HPDE6-E6E7 (cell line): ENCODE measurements around the gene GJB4.

Experiments used
- DNase-seq: peaks from one replicate; pipeline ENCODE4 v3.0.0; 2011; ENCODE audit warnings: missing footprints; ENCODE audit errors: extremely low spot score

GJB4 gene

GRCh38 chr1:34778381-34778780 is 18.8 kb downstream of the GJB4 start:
- no peak for DNase-seq

DNA sequence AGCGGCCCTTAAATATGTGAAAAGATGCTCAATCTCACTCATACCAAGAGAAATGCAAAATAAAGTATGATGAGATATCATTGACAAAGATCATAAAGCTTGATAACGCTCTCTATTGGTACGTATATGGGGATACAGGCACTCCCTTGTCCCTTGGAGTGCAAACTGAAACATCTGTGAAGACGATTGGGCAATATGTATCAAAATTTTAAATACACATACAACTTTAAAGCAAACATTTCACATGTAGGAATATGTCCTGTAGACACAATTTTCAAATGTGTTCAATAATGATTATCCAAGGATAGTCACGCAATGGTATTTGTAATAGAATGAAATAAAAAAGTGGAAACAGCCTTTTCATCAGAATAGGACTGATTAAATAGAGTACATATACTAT is 19.5 kb downstream of the GJB4 start:
- no peak for DNase-seq

- DNase-seq = peak; percentile 85
Observed at GRCh38 chr1:34779526-34779925, 20.0 kb downstream of the GJB4 start.

- DNase-seq = no peak
Observed at GRCh38 chr1:34779962-34780361, 20.4 kb downstream of the GJB4 start.

DNA sequence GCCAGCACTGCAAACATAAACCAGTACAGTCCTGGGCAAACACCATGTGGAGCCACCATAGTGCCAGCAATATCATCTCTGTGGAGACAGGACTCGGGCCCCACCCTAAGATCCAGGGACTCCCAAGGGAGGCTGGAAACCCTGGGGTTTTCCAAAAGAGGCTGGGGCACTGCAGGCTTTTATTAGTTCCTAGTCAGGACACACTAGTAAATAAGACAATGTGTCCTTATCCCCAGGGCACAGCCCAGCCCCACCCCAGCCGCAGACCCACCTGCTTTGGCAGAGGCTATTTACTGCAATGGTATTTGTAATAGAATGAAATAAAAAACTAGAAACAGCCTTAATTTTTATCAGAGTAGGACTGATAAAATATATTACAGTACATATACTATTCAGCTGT is 21.0 kb downstream of the GJB4 start:
- DNase-seq = no peak

DNA sequence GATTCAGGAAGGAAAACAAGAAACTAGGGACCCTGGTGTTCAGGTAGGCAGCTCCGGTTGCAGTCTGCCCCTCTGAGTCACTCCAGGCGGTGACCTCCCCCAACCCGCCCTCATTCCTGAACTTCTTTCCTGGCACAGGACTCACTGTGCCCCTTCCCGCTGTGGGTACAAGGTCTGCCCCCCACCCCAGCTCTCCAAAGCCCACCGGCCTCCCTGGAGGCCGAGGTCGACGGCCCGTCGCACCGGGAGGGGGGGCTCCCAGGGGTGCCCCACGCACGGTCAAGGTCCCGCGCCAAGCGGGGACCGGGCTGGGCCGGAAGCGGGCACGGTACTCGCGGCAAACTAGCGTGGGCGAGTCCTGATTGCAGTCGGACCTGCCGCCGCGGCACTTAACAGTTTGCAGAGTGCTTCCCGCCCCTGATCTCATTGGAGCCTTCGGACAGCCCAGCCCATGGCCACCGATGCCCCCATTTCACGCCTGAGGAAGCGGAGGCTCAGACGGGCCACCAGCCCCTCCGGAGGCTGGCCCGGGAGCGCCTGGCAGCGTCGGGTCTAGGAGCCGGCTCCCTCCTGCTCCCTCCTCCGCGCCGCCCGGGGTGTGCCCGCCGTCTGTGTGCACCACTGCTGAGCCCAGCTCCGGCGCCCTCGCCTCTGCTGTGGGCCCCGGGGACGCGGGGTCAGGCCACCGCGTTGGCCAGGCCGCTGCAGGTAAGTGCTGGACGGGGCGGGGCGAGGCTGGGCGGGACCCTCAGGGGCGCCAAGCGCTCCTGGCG is 21.7 kb downstream of the GJB4 start, which contains the start of gene GJB3:
Gene GJB3 (plus strand): TSS at position 144 of the 773 bp plus-strand sequence. CDS start 3,549 bp downstream, outside the sequence.
- DNase-seq = no peak

GRCh38 chr1:34781844-34782391 is 22.4 kb downstream of the GJB4 start:
- DNase-seq = peak; percentile 80

GRCh38 chr1:34784751-34785221 is 25.2 kb downstream of the GJB4 start:
- DNase-seq = no peak

GRCh38 chr1:34785231-34785874 is 25.8 kb downstream of the GJB4 start:
- DNase-seq = no peak

DNA sequence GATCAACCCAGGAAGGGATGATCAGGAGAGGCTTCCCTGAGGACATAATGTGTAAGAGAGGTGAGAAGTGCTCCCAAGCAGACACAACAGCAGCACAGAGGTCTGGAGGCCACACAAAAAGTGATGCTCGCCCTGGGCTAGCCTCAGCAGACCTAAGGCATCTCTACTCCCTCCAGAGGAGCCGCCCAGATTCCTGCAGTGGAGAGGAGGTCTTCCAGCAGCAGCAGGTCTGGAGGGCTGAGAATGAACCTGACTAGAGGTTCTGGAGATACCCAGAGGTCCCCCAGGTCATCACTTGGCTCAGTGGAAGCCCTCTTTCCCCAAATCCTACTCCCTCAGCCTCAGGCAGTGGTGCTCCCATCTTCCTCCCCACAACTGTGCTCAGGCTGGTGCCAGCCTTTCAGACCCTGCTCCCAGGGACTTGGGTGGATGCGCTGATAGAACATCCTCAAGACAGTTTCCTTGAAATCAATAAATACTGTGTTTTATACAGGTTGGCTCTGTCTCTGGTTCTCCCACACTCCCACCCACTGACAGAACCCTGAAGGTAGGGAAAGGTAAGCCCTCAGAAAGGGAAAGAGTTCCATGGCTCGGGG is 26.4 kb downstream of the GJB4 start:
- DNase-seq = no peak

DNA sequence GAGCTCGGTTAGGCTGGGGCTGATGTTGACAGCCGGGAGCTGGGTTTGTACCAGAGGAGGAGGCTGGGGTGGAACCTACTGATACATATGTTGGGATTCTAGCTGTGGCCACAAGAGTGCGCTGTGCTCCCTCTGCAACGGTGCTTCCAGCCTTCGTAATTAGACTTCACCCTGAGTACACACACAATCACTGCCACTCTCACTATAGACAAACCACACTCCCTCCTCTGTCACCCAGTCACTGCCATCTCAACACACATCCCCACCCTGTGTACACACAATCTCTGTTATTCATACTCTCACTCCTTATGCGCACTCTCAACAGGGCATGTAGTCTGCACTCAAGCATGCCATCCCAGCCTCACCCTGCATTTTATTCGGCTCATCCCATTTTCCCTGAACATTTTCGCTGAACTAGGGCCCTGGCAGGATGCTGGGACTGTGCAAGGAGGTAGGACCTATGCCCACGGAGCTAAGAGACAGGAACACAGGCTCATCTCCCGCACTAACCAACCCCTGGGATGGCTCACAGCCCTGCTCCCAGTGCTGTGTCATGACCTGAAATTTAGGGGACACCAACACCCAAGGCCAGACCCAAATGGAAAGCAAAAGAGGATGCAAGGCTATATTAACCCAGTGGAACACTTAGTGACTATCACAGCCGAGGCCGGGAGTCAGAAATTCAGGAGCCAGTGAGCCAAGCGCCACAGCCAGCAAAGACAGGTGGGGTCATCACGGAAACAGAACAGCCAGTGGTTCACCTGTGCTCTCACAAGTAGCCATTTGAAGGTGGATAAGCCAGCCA is 27.2 kb downstream of the GJB4 start:
- DNase-seq = no peak

DNA sequence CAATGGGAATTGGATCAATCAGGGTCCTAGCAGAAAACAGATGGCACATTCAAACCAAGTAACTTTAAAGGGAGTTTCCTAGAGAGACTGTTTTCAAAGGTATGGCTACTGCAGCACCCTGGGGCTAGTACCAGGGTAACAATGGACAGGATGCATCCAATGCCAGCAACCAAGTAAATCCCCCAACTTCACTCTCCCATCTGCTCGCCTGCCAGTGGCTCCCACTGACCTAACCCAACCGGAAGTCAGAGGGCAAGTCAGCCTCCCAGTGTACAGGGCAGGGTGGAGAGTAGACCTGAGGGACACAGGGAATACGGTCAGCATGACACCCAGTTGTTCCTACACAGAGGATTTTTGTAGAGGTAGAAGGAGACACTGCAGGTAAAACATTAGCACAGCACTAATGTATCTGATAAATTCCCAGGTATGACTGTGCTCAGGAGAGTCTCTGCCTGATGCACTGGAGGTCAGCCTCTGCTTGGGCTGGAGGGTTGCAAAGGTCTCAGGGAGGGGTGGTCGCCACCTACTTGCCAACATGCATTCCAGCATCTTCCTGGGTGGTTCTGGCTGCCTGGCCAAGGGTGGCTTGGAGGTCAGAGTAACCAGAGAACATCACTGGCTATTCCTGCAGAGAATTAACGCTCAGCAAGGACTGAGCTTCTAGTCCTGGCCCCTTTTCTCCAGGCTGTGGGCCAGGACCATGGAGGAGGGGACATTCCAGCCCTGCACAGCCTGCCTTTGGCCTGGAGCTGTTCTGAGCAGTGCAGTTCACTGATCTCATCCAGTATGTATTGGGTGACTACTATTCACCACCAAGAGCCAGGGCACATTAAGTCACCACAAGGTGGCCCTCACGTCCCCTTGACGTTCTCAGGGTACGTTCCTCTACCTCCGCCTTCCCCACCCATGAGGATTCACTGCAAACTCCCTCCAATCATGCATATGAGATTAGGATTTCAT is 28.2 kb downstream of the GJB4 start:
- DNase-seq = no peak

GRCh38 chr1:34790985-34791384 is 31.4 kb downstream of the GJB4 start:
- no peak for DNase-seq

DNA sequence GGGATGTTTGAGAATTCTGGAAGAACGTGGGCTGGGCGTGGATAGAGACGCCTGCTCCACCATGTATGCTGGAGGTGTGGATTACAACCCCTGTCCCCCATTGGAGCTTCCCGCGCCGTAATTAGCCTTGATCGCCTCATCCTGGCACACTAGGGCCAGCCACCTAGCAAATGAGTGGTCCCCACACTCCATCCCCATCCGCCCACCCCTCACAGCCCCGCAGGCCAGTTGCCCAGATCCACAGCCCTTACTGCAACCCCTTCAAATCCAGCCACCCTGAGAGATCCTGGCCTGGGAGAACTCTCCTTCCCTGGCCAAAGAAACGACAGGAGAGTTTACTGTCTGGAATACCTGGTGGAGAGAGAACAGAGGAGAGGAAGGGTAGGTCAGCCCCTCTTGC is 32.9 kb downstream of the GJB4 start:
- no peak for DNase-seq

GRCh38 chr1:34792868-34793727 is 33.6 kb downstream of the GJB4 start, which contains the start of gene GJA4:
TSS of gene GJA4 (plus strand) at chr1:34792999. CDS start at chr1:34794214, 1,215 bp downstream.
- no peak for DNase-seq

DNA sequence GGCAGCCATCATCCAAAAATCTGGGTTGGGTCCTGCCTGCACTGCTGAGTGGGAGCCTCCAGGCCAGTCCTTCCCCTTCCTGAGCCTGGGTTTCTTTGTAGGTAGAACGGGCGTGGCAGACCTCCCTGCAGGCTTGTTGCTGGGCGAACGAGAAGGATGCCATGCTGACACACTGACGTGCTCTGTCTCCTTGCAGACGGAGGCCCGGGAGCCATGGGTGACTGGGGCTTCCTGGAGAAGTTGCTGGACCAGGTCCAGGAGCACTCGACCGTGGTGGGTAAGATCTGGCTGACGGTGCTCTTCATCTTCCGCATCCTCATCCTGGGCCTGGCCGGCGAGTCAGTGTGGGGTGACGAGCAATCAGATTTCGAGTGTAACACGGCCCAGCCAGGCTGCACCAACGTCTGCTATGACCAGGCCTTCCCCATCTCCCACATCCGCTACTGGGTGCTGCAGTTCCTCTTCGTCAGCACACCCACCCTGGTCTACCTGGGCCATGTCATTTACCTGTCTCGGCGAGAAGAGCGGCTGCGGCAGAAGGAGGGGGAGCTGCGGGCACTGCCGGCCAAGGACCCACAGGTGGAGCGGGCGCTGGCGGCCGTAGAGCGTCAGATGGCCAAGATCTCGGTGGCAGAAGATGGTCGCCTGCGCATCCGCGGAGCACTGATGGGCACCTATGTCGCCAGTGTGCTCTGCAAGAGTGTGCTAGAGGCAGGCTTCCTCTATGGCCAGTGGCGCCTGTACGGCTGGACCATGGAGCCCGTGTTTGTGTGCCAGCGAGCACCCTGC is 34.7 kb downstream of the GJB4 start:
- no peak for DNase-seq

DNA sequence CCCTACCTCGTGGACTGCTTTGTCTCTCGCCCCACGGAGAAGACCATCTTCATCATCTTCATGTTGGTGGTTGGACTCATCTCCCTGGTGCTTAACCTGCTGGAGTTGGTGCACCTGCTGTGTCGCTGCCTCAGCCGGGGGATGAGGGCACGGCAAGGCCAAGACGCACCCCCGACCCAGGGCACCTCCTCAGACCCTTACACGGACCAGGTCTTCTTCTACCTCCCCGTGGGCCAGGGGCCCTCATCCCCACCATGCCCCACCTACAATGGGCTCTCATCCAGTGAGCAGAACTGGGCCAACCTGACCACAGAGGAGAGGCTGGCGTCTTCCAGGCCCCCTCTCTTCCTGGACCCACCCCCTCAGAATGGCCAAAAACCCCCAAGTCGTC is 35.2 kb downstream of the GJB4 start:
- DNase-seq = no peak

- no peak for DNase-seq
Observed at GRCh38 chr1:34795916-34796315, 36.4 kb downstream of the GJB4 start.

- no peak for DNase-seq
Observed at GRCh38 chr1:34796990-34797389, 37.5 kb downstream of the GJB4 start.
